GM23248 (cell line): ENCODE measurements around the gene LCE1A.

Source experiments
- EZH2 ChIP-seq: fragments of 200-600 bp; sonication (generic); IDR thresholded peaks from 2 replicates; pipeline ENCODE4 v1.6.1; 2018; ENCODE audit warnings: antibody characterized with exemption, mild to moderate bottlenecking; ENCODE audit not compliant: insufficient read depth, poor library complexity, severe bottlenecking
- EZH2phosphoT487 ChIP-seq: fragments of 200-600 bp; sonication (generic); IDR thresholded peaks from 2 replicates; pipeline ENCODE4 v1.6.1; 2018; ENCODE audit warnings: antibody characterized with exemption, moderate library complexity, mild to moderate bottlenecking, low read depth; ENCODE audit not compliant: insufficient read depth

GRCh38 chr1:152869808-152870419 lies 42.6 kb downstream of the LCE1A start:
- TF ChIP-seq EZH2 (no peak), EZH2phosphoT487 (no peak)
